HG03280 (cell line): ENCODE results near the gene IBA57.

ENCODE experiments used
- ATAC-seq: cut with Tn5 transposase; IDR thresholded peaks from one replicate; pipeline ENCODE4 v1.9.1; 2021; ENCODE audit warnings: mild to moderate bottlenecking, moderate library complexity; ENCODE audit not compliant: unreplicated experiment

Gene IBA57

DNA sequence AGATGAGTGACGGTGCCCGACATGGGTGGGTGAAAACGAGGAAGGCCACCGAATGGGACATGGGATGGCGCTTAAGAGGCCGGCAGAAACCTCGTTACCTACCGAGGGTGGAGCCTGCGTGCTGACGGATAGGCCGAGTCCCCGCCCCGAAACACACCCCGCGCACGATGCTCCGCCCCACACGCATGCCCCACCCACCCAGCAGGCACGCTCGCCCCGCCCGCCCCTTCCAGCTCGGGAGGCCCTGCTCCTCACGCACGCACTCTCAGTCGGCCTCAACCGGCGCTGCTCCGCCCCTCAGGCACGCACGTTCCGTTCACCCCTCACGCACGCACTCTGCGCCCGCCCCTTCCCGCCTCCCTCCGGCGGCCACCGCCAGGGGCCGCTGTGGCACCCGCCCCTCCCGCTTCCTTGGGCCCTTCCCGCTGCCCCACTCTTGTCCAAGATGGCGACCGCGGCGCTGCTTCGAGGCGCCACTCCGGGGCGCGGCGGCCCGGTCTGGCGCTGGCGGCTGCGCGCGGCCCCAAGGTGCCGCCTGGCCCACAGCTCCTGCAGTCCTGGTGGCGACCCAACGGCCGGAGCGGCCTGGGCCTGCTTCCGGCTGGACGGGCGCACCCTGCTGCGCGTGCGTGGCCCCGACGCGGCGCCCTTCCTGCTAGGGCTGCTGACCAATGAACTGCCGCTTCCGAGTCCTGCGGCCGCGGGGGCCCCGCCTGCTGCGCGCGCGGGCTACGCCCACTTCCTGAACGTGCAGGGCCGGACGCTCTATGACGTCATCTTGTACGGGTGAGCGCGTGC, at the start of gene IBA57:
TSS of gene IBA57 (plus strand) at position 433 of the 798 bp plus-strand sequence. CDS start at position 446, 13 bp downstream.
- ATAC-seq: peak; percentile 85

DNA sequence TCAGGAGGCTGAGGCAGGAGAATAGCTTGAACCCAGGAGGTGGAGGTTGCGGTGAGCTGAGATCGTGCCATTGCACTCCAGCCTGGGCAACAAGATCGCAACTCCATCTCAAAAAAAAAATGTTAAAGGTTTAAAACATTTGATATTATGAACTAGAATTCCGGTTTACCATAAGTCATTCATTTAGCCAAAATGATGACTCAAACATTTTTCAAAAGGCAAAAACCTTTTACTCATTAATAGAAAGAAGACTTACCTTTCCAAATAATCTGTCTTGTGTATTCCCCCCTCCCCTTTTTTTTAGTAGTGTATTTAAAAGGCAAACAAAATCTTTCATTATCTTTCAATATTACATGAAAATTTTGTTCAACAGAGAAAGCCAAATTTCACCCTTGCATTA, 48.3 kb upstream of the IBA57 start:
- no peak for ATAC-seq

DNA sequence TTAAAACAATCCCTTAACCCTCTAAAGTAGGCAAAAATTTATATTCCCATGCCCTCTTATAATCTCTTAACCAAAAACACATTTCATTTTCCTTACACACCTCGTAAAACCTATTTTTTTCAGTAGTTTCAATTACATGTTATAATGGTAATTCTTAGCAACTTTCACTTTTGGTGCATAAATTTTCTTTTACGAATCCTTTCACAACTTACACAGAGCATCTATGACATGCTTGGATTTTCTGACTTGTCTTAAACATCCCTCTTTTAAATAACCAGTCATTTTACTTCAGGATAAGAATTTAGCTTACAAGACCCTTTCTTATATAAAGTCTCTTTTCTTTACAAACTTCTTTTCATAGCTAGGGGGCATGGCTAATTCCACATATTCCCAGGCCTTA, 47.6 kb upstream of the IBA57 start:
- ATAC-seq: no peak

DNA sequence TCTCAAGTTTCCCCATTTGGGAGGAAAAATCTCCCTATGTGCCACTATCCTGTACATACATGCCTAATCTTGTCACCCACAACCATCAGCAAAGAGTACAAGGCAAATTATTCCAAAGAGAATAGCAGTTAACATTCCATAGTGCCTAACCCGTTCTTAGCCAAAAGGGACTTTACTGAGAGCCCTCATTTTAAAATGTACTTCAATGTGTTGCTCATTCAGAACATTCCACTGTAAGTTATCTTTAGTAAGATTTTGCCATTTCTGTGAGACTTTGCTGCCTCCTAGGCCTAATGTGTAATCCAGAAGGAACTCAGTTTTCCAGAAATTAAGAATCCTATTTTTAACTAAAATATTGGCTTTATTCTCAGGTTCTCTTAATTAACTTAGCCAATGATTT, 45.3 kb upstream of the IBA57 start:
- ATAC-seq: no peak

DNA sequence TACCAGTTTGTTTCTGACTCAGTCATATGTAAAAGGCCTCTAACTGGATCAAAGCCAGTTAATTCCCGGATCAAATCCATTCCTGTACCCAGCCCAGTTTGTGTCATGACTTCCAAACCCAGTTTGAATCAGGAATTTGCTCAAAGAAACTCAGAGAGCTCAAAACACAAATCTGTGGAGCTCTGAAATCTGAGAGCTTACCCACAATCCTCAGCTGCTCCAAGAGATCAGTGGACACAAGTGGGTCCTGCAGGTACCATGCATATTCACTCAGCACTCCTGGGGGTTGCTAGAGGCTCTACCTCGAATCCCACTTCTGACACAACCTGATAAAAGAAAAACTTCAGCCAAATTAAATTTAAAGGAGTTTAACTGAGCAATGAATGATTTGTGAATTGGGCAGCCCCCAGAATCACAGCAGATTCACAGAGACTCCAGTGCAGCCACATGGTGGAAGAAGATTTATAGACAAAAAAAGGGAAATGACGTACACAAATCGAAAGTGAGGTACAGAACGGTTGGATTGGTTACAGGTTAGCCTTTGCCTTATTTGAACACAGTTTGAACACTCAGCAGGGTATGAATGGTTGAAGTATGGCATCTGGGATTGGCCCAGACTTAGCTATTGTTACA, 44.6 kb upstream of the IBA57 start:
- no peak for ATAC-seq

DNA sequence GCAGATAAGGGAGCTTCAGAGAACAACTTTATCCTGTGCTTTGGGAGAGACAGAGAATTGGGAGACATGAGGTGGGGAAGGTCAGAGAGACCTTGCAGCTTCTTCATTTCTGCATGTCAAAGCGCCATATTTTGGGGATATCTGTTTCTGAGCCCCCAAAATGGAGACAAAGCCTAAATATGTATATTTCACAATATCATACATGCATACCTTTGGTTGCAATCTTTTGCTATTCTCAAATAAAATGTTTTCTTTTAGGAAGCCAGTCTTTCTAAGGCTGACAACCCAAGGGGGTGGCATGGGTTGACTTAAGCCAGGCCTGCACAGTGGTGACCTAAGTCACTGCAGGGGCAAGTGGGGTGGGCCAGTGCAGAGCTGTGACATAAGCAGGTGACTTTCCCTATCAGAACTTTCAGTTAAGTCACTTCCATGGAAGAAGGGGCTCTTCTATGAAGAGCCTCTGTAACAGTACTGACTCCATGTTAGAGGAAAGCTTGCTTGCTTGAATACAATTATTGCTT, 42.6 kb upstream of the IBA57 start:
- no peak for ATAC-seq

DNA sequence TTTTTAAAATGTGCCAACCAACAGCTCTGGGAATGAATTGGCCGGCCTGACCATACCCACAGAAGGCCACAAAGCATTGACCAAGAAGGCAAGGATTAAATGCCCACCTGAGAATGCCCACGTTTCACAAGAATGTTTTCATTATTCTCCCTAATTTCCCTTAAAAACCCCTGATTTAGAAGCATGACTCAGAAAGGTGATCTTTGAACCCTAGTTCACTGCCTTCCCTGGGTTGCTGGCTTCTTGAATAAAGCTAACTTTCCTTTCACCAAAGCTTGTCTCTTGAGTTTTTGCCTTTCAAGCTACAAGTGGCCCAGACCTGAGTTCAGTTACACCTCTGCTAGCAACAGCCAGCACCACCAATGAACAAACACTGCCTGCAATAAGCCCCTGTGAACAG, 42.1 kb upstream of the IBA57 start:
- ATAC-seq: no peak

DNA sequence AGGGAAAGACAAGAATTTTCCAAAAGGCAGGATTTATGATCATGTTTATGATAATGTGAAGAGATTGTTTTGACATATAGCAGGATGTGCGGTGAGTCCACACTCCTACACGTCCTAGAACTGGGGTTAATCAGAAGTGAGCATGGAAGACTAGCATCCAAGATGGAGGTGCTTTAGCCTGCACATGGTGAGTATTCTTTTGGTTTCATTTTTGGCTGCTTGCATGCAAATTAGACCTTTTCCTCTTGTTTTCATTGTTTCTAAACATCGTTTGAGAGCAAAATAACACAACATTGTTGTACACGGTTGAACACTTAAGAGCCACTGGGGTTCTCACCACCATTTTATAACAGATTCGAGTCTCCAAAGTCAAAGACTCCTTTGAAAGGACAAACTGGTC, 40.4 kb upstream of the IBA57 start:
- ATAC-seq: no peak

DNA sequence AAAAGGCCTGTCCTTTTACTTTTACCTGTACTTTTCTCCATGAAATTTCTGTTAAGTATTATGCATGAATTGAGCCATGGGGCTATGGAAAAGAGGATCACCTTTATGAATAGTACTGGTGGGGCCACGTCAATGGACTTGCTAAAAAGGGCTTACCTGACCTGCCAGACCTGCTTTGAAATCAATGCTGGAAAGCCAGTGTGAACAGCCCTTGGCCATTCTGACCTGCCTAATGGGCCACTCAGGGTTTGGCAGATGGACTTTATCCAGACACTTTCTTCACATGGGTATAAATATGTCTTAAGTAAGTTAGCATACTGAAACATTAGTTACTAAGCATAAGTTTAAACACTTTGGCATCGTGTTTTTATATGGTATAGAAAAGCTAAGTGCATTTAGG, 33.8 kb upstream of the IBA57 start:
- no peak for ATAC-seq

DNA sequence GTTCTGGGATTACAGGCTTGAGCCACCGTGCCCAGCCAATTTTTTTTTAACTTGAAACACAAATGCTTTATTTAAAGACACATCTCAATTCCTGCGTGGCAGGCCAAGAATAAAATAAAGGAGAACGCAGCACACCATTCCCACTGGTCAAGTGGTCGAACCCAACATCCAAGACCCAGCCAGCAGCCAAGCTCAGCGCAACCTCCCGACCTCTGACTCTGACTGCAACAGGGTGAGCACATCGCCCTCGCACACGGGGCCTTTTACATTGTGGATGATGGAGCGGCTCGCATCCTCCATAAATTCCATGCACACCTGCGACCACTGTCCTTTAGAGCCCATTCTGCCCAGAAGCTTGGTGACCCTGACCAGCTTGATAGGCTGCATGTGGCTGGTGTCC, 31.0 kb upstream of the IBA57 start:
- no peak for ATAC-seq

DNA sequence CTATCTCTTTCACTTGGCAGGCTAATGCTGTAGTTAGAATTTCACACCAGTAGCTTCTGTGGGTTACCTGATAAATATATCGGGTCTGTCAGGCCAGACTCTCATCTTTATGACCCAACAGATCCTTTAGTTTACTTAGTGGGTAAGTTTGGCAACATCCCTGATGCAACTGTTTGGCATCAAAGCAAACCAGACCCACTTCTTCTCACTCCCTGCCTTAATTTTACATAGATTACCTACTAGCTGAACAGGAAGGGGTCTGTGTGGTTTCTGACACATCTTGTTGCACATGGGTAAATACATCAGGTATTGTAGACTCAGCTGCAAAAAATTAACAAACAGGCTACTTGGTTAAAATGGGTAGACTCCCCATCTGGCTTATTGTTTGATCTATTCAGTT, 28.7 kb upstream of the IBA57 start:
- ATAC-seq: no peak

DNA sequence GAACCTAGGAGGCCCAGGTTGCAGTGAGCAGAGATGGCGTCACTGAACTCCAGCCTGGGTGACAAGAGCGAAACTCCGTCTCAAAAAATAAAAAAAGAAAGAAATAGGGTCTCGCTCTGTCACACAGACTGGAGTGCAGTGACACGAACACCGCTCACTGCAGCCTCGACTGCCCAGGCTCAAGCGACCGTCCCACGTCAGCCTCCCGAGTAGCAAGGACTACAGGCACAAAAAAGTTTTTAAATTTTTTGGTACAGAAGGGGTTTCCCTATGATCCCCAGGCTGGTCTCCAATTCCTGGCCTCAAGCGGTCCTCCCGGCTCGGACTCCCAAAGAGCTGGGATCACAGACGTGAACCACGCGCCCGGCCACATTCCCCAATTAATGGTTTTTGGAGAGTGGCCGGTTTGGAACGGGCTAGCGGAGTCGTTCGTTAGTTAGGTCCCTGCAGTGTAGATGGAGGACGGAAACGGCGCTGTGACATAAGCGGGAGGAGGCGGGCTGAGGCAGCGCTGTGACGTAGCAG, 26.1 kb upstream of the IBA57 start:
- no peak for ATAC-seq

DNA sequence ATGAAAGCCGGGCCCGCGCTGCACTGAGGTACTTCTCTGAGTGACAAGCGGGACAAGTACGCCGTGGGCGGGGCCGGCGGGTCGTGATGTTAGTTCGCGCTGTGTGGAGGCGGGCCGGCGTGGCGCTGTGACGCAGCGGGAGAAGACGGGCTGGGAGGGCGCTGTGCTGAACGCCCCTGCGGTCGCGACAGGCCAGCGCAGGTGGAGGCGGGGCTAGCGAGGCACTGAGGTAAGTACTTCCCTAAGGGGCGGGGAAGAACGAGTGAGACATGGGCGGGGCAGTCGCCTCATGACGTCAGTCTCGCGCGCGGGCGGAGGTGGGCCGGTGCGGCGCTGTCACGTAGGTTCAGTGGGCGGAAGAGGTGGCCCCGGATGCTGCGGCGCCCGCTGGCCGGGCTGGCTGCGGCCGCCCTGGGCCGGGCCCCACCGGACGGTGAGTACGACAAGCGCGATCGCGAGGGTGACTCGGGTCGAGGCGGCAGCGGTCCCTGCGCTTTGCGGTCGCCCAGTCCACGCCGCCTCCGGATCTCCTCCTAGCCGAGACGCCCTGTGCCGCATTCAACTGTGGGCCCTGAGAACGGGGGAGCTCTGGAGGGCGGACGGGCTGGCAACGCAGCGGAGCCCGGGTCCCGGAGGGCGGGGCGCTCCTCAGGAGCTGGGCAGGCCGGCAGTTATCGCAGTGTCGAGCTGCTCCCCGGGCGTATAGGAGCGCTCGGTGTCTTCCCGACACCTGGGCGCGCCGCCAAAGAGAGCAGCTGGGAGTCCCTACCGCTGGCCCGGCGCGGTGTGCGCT, 25.5 kb upstream of the IBA57 start, which contains the start of gene GUK1:
TSS of gene GUK1 (plus strand) at position 349 of the 793 bp plus-strand sequence. CDS start at position 373, 24 bp downstream.
- ATAC-seq: peak; percentile 90

DNA sequence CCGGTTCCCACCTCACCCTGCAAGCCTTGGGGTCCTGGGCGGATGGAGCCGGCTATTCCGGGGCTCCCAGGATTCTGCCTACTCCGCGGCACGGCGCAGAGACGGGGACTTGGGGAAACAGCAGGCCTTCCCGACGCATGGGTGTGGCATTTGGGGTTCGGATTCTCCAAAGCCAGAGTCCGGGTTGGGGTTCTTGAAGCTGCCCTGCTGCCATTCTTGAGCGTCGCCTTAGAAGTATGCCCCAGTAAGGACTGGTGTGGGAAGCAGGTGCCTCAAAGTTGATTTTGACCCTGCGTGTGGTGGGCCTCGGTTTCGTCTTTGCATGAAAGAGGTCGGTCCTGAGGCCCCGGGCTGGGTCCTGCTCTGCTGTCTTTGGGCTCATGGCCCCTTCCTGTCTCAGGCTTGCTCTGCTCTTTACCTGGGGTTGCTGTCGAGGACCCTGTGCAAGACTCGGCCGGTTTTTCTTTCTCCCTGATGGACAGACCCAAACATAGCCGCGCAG, 24.8 kb upstream of the IBA57 start:
- ATAC-seq: no peak

DNA sequence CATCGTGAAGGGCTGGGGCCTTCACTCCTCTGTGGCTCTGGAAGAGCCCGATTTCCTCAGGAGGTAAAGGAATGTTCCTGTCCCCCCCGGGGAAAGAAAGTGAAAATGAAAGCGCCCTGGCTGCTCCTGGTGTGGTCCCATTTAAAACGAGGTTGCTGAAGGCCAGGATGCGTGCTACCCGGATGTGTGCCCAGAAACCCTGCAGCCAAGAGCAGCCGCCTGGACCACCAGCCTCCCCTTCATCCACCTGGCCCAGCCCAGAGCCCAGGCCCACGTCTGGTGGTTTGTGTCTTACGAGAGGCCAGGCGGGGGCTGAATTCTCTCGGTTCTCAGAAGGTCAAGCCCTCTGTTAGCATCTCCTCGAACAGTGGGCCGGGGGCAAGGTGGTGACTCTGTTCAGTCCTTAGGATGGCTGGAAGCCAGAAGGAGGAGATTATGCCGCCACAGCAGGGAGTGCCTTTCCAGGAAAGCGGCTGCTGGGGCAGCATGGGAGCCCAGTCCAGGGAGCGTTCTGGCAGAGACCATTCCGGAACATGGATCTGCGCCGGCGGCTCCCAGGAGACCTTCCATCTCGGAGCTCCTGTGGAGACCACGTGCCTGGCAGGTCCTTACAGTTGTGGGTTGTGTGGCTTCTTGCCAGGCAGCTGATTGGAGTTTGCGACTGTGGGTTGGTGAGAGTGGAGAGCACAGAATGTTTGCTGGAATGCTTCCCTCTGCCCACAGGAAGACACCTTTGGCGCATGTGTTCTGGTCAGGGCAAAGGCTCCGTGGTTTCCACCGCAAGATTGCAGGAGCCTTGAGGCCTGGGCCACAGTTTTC, 24.2 kb upstream of the IBA57 start:
- no peak for ATAC-seq

DNA sequence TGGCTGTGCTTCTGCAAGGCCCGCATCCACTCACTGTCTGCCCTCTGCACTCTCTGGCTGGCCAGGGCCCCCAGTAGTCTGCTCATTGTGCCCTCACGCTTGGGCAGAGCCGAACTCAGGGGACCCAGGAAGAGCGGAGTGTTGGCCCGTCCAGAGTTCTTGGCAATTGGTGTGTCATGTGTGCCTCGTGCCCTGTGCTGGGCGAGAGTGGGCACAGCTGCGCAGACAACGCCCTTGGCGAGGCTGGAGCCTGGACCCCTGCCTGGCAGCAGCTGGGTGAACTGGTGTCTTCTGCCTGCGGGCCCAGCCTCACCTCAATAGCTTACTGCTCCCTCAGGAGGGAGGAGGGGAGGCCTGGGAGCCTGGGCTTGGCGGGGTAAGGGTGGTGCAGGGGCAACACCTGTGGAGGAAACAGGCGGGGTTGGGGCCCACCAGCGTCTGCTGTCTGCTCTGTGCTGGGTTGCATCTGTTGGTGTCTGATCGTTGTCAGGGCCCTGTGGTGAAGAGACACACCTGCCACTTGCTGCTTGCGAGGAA, 23.4 kb upstream of the IBA57 start:
- ATAC-seq: no peak

DNA sequence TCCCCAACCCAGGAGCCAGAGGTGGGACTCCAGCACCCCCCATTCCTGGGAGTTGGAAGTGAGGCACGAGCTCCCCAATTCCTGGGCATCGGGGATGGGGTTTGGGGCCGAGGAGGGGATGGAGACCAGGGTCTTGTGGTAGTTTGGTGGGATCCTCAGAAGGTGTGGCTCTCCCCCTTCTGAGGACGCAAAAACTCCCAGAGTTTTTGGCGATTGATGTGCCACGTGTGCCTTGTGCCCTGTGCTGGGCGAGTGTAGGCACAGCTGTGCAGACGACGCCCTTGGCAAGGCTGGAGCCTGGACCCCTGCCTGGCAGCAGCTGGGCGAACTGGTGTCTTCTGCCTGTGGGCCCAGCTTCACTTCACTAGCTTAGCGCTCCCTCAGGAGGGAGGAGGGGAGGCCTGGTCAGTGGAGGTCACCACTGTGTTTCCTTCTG, 22.9 kb upstream of the IBA57 start:
- no peak for ATAC-seq

DNA sequence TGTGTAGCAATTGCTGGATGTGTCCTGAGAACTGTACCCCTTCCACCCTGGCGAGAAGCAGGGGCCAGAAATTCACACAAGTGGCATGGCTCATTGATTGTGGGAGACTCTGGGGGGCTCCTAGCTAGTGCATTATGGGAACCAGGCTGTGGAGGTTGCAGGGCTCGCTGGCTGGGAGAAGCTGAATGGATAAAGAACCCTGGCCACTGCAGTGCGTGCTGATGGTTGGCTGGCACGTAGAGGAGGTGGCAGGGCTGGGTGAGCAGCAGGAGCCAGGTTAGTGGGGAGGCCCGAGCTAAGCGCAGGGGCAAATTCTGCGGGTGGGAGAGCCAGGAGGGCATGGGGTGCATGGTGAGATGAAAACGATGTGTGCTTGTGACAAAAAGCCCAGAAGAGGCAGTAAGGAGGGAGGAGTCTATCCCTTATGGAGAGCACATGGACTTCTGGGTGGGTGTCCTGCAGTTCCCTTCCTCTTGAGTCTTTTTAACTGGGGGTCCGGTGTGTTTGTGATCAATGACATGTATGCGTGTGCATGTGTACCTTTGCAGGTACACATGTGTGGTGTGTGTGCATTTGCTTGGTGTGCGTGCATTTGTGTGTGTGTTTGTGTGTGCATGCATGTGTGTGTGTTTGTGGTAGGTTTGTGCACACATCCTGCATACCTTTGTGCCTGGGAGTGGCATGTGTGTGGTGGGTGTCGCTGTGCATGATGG, 22.0 kb upstream of the IBA57 start:
- no peak for ATAC-seq
